Calu3 (cell line): Measurements from ENCODE around the gene HTRA1. TPM values are rescaled to one million over a fixed set of nuclear protein-coding genes. Genes with fewer than 3 reads are reported as not detected.

Source experiments
- BruUV-seq: library from RNA; stranded (reverse); fragments of 400-500 nt; replicated peaks from 2 replicates; lab custom pipeline; 2021; lab: Mats Ljungman, UMichigan
- CTCF ChIA-PET: fragments of 300-600 bp; sonication (Branson Sonifier 250); formaldehyde crosslinking; loops from one replicate; lab custom pipeline; 2022; ENCODE audit warnings: antibody characterized with exemption; lab: Charles Lee
- DNase-seq: peaks from one replicate; pipeline ENCODE4 v3.0.0; 2022
- H3K27ac Mint-ChIP-seq: one replicate; pipeline ENCODE4 v1.8.0; 2022; ENCODE audit warnings: mixed read lengths; ENCODE audit not compliant: unreplicated experiment
- H3K27me3 Mint-ChIP-seq: one replicate; pipeline ENCODE4 v1.8.0; 2022; ENCODE audit warnings: mixed read lengths; ENCODE audit not compliant: unreplicated experiment
- H3K36me3 Mint-ChIP-seq: one replicate; pipeline ENCODE4 v1.8.0; 2022; ENCODE audit warnings: mild to moderate bottlenecking, moderate library complexity, mixed read lengths; ENCODE audit not compliant: insufficient read depth, unreplicated experiment
- H3K4me1 Mint-ChIP-seq: one replicate; pipeline ENCODE4 v1.8.0; 2022; ENCODE audit warnings: mild to moderate bottlenecking, low read depth, mixed read lengths; ENCODE audit not compliant: unreplicated experiment
- H3K4me3 Mint-ChIP-seq: one replicate; pipeline ENCODE4 v1.8.0; 2022; ENCODE audit warnings: mild to moderate bottlenecking, low read depth, moderate library complexity, mixed read lengths; ENCODE audit not compliant: unreplicated experiment
- H3K9me3 Mint-ChIP-seq: one replicate; pipeline ENCODE4 v1.8.0; 2022; ENCODE audit warnings: low read depth, mixed read lengths; ENCODE audit not compliant: unreplicated experiment
- intact Hi-C: fragments of 100-400 bp; cut with micrococcal nuclease; formaldehyde crosslinking; loops from one replicate; pipeline ENCODE4 v1.10.0; 2022; ENCODE audit not compliant: unreplicated experiment
- total RNA-seq: library from RNA; stranded (reverse); gene quantifications from 2 replicates; pipeline ENCODE4 v1.2.3, GENCODE V29; 2022
- TF ChIP-seq, protein P1 (sequence below): fragments of 200-600 bp; IDR thresholded peaks from one replicate; pipeline ENCODE4 v1.8.0; 2022; ENCODE audit warnings: antibody characterized with exemption; ENCODE audit not compliant: unreplicated experiment

The HTRA1 gene
- total RNA-seq, 1 experiment from 2014 or later = 1.3 TPM

DNA sequence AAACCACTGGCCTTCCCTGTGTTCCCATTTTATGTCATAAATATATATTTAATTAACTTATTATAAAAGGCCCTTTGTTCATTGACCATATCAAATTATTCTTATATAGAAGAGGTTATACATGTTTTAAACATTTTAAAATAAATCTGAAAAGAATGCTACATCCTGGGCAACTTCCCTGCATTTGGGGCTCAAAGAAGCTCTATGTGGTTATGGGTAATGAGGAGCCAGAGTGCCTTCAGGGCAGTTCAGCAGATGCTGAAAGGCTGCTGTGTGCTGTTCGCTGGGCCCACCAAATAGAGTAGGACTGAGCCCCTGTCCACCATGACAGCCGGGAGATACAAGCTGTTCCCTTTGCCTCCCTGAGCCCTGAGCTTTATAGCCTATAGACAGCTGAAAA lies 35.9 kb downstream of the HTRA1 start:
- no TSS peak for BruUV-seq
- intact Hi-C loops = no loop called here
- no peaks in the 10 kb centered on the region for H3K4me1 Mint-ChIP-seq
- no peak overlapping the region for H3K27ac Mint-ChIP-seq
- no peaks in the 10 kb centered on the region for H3K9me3 Mint-ChIP-seq
- CTCF ChIA-PET = no interaction called here
- no peak for DNase-seq
- H3K27me3 Mint-ChIP-seq = peaks cover 54% of the 10 kb centered on the region
- TF ChIP-seq, protein P1, sequence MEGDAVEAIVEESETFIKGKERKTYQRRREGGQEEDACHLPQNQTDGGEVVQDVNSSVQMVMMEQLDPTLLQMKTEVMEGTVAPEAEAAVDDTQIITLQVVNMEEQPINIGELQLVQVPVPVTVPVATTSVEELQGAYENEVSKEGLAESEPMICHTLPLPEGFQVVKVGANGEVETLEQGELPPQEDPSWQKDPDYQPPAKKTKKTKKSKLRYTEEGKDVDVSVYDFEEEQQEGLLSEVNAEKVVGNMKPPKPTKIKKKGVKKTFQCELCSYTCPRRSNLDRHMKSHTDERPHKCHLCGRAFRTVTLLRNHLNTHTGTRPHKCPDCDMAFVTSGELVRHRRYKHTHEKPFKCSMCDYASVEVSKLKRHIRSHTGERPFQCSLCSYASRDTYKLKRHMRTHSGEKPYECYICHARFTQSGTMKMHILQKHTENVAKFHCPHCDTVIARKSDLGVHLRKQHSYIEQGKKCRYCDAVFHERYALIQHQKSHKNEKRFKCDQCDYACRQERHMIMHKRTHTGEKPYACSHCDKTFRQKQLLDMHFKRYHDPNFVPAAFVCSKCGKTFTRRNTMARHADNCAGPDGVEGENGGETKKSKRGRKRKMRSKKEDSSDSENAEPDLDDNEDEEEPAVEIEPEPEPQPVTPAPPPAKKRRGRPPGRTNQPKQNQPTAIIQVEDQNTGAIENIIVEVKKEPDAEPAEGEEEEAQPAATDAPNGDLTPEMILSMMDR = no peak
- no peaks in the 10 kb centered on the region for H3K36me3 Mint-ChIP-seq
- H3K4me3 Mint-ChIP-seq = no peak overlapping the region

DNA sequence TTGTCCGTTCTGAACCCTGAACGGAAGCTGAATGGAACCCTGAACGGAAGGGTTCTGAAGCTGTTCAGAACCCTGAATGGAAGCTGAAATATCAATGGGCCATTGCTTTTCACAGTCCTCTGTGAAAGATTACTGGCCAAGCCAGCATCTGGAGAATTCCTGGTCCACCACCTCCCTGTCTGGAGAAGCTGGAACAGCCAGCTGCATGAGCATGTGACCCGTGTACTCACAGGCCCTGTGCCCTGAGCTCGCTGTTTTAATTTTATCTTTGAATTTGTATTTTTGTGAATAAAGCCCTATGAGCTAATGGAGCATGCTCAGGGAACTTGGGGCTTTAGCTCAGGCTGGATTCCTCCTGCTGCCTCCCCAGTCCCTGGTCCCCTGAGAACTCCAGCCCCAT lies 37.2 kb downstream of the HTRA1 start:
- Mint-ChIP-seq H3K4me1 (no peaks in the 10 kb centered on the region), H3K36me3 (no peaks in the 10 kb centered on the region), H3K9me3 (no peaks in the 10 kb centered on the region), H3K27ac (no peak overlapping the region), H3K27me3 (peaks cover 41% of the 10 kb centered on the region), H3K4me3 (no peak overlapping the region)
- intact Hi-C loops = no loop called here
- TF ChIP-seq, protein P1 = no peak
- no peak for DNase-seq
- CTCF ChIA-PET = no interaction called here
- BruUV-seq = no TSS peak

DNA sequence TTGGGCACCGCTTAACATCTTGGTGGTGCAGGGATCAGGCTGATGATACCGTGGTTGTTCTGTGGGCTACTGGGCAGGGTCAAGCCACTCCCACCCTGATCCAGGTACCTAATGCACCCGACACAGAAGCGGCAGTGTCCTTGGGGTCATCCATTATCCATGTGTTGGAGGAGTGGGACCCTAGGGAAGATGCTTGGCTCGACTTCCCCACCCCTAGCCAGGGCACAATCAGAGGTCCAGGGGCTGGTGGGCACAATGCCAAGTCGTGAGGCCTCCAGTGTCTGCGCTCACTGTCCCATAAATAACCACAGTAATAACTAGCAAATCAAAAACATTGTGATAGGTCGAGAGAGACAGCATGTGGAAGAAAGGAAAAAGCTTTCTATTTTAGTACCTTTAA lies 37.7 kb downstream of the HTRA1 start:
- H3K4me3 Mint-ChIP-seq = no peak overlapping the region
- H3K27ac Mint-ChIP-seq = no peak overlapping the region
- BruUV-seq = no TSS peak
- H3K9me3 Mint-ChIP-seq = no peaks in the 10 kb centered on the region
- intact Hi-C loops = no loop called here
- no peak for DNase-seq
- TF ChIP-seq, protein P1 = no peak
- CTCF ChIA-PET = no interaction called here
- H3K27me3 Mint-ChIP-seq = peaks cover 36% of the 10 kb centered on the region
- H3K36me3 Mint-ChIP-seq = no peaks in the 10 kb centered on the region
- no peaks in the 10 kb centered on the region for H3K4me1 Mint-ChIP-seq

DNA sequence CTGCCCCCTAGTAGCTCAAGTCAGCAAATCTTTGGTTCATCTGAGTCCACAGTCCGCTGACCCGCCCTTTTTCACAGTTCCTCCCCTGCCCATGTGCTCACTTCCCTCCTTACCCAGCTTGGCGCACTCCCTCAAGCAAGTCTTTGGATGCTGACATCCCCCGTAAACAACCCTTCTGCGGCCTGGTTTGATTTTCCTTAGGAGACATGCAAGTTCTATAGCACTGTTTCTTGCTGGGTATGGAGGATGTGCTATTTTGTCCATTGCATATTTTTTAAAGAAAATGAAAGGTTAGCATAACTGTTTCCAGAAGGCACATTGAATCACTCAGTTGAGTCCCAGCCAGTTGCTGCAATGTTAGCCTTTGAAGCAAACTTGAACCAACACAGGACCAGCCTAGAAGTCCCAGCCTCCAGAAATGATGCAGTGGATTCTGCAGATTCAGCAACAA lies 38.2 kb downstream of the HTRA1 start:
- Mint-ChIP-seq H3K36me3 (no peaks in the 10 kb centered on the region), H3K4me3 (no peak overlapping the region), H3K27me3 (peaks cover 31% of the 10 kb centered on the region), H3K27ac (no peak overlapping the region), H3K4me1 (no peaks in the 10 kb centered on the region), H3K9me3 (no peaks in the 10 kb centered on the region)
- no TSS peak for BruUV-seq
- intact Hi-C loops = no loop called here
- DNase-seq = no peak
- TF ChIP-seq, protein P1 = no peak
- CTCF ChIA-PET = no interaction called here
